Stimulated activated CD4-positive, alpha-beta T cell treated with anti-CD3 and anti-CD28 coated beads, TNF-alpha, amount 100 ng/mL, for 24 hours (primary cell): ENCODE results near the gene GOLGA6L6.
"Not testable (repeated sequence)": the region's sequence is repeated elsewhere in the genome, so short reads cannot be mapped to it uniquely, and the experiment has no call there.

ENCODE experiments used
- DNase-seq, 3 experiments: peaks; one replicate each; pipeline ENCODE4 v3.0.0-alpha.2; 2020; ENCODE audit warnings: low read depth in 3 of 3

Gene GOLGA6L6, protein sequence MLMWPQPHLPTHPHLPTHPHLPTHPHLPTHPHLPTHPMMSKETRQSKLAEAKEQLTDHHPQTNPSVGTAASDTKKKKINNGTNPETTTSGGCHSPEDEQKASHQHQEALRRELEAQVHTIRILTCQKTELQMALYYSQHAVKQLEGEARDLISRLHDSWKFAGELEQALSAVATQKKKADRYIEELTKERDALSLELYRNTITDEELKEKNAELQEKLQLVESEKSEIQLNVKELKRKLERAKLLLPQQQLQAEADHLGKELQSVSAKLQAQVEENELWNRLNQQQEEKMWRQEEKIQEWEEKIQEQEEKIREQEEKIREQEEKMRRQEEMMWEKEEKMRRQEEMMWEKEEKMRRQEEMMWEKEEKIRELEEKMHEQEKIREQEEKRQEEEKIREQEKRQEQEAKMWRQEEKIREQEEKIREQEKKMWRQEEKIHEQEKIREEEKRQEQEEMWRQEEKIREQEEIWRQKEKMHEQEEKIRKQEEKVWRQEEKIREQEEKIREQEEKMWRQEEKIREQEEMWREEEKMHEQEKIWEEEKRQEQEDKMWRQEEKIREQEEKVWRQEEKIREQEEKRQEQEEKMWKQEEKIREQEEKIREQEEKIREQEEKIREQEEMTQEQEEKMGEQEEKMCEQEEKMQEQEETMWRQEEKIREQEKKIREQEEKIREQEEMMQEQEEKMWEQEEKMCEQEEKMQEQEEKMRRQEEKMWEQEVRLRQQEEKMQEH

DNA sequence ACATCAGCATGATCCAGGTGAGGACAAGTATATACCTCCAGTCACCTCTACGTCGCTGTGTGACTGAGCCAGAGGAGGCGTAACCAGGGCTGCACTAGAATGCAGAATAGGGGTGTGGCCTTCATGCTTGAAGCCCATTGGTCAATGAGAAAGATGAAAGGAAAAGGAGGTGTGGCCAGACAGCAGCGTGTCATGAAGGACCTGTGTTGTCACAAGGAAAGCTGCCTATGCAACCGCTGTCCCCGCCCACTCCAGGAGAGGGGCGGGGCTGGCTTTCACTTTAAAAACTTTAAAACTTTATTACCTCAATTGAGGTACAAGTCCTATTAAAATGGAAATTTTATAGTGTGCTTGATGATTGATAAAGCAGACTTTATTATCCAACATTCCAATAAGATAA, at the start of gene GOLGA6L6:
TSS of gene GOLGA6L6 (minus strand) at position 101 of the 400 bp plus-strand sequence. CDS start at position 10, 91 bp downstream.
- not testable (repeated sequence) for DNase-seq

DNA sequence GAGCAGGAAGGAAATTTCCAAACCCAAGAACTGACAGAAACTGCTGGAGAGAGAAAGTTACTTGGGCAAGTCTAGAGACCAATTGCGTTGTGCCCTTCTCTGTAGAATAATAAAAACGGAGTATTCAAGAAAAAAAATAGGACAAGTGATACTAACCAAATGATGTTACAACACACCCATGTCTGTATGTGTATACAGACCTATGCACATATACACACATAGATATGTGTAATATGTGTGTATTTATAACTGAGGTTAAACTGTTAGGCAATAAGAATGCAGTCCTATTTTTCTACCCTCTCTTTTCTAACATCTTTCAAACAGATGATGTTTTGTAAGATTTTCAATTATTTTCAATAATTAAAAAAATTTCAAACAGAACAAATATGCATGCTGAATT, 48.5 kb upstream of the GOLGA6L6 start:
- DNase-seq = not testable (repeated sequence)

DNA sequence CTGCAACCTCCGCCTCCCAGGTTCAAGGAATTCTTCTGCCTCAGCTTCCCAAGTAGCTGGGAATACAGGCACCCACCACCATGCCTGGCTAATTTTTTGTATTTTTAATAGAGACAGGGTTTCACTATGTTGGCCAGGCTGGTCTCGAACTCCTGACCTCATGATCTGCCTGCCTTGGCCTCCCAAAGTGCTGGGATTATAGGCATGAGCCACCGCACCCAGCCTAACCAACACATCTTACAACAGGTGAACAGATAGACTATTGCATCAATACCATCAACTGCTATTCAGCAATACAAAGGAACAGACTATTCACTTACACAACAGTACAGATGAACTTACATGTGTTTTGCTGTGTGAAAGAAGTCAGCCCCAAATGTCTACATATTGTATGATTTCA, 45.2 kb upstream of the GOLGA6L6 start:
- DNase-seq = not testable (repeated sequence)

DNA sequence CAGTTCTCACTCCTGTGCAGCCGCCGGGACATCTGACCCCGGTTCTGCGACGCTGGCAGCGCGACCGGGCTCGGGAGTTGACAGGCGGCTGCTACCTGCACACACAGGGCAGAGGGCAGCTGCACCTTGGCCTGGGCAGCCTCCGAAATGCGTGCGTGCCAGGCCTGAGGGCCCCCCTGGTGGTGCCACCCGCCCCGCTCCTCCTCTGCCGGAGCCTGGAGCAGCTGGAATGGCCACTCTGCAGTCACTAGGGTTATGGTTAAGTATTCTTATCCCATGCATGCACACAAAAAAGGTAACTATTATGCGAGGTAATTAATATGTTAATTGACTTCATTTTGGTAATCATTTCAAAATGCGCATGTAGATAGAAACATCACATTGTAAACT, 41.1 kb upstream of the GOLGA6L6 start:
- DNase-seq = not testable (repeated sequence)

DNA sequence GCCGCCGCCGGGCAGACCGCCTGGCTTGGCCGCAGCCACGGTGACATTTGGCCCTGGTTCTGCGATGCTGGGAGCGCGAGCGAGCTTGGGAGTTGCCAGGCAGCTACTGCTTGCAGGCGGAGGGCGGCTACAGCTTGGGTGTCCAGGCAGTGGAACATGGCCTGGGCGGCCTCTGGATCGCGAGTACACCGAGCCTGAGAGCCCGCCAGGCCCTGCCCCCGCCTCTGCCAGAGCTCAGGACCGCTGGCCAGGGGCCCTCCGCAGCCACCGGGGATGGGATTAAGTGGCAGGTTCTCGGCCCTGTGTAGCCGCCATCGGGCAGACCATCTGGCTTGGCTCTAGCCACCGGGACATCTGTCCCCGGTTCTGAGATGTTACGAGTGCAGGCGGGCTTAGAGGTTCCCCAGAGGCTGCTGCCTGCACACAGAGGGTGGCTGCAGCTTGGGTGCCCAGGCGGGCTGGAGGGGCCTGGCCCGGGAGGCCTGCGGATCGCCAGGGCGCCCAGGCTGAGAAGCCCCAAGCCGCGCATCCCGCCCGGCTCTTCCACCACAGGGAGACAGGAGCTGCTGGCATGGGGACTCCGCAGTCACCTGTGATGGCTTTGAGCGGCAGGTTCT, 40.6 kb upstream of the GOLGA6L6 start:
- not testable (repeated sequence) for DNase-seq

DNA sequence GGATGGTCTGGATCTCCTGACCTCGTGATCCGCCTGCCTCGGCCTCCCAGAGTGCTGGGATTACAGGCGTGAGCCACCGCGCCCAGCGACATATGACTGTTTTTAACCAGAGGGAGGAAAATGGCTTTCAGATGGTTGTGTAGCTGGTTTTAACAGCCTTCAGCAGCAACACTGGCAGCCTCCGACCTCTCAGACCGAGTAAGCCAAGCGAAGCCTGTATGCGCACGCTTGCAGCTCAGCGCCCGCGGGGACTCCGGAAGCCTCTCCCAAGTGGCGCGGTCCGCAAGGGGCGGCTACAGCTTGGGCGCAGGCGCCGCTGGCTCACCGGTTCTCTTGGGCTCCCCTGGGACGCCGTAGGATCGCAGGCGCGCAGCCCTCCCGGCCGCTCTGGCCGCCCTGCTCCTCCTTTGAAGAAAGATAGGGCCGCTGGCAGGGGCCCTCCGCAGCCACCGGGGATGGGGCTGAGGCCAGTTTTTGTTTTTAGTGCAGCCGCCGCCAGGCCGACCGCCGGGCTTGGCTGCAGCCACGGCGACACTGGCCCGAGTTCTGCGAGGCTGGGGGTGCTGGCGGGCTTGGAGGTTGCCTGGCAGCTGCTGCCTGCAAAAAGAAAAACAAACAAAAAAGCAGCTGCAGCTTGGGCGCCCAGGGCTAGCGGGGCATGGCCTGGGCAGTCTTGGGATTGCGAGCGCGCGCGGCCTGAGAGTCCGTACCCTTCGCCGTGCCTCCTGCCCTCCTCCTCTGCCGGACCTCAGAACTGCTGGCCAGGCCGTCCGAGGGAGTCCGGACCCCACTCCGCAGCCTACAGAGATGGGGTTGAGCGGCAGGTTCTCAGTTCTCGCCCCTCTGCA, 39.9 kb upstream of the GOLGA6L6 start:
- DNase-seq = not testable (repeated sequence)

DNA sequence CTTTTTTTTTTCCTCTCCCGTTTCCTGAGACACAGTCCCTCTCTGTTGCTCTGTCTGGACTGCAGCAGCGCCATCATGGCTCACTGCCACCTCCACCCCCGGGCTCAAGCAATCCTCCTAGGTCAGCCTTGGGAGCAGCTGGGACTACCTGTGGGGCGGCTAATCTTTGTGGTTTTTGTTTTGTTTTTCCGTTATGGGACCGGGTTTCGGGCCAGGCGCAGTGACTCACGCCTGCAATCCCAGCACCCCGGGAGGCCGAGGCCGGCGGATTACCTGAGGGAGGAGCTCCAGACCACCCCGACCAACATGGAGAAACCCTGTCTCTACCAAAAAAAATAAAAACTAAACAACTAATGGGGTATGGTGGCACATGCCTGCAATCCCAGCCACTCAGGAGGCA, 38.1 kb upstream of the GOLGA6L6 start:
- not testable (repeated sequence) for DNase-seq

DNA sequence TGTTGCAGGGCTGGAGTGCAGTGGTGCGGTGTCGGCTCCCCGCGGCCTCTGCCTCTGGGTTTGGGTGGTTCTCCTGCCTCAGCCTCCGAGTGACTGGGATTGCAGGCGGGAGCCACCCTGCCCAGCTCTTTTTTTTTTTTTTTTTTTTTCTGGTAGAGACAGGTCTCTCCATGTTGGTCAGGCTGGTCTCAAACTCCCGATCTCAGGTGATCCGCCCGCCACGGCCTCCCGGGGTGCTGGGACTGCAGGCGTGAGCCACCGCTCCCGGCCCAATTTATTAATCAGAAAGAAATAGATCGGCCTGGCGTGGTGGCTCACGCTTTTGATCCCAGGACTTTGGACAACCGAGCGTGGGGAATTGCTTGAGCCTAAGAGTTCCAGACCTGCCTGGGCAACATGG, 9.7 kb upstream of the GOLGA6L6 start:
- DNase-seq = not testable (repeated sequence)

DNA sequence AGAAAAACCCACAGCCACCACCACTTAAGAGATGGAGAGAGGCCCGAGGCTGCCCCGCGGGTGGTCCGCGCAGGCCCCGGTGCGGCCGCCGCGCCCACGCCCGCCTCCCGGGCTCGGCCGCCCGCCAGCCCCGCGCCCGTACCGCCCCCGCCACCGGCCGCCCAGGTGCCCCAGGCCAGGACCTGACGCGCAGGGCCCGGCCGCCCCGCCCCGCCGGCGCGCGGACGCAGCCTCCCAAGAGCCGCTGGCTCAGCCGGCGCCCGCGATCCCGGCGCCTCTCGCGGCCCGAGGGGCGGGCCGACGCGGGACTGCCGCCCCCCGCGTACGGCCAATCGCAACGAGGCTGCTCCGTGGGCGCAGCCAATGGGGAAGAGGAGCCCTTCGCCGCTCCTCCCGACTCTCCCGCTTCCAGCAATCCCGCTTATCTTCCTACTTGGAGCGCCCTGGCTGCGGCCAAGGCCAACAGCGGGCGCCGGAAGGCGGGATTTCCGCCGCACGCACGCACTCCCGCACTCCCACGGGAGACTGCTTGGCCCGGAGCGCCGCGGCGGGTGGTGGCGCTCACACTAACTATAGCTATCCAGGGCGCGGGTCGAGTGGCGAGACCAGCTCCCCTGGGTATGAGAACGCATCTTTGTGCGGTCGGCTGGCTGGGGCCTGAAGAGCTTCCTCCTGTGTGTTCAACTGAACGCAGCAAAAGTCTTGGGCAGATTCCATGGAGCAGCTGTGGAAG, 35.5 kb downstream of the GOLGA6L6 start:
- peak in 1 of 3 experiments; percentile 7 for DNase-seq

DNA sequence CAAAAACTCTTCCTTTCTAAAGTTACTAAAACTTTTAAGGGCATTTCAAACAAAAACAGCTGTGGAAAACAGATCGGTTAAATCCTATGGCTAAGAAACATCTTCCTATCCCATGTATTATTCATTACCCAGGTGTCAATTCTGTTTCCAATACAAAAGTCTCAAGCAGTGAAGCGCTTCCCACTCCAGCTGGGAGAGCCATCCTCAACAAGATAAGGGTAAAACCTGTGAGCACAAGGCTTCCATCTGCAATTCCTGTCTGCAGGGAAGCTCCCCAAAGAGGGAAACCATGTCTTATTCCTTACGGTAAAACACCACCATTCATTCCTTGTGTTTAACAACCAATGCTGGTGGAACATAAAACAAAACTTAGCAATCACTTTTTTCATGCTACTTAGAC, 38.8 kb downstream of the GOLGA6L6 start:
- not testable (repeated sequence) for DNase-seq

DNA sequence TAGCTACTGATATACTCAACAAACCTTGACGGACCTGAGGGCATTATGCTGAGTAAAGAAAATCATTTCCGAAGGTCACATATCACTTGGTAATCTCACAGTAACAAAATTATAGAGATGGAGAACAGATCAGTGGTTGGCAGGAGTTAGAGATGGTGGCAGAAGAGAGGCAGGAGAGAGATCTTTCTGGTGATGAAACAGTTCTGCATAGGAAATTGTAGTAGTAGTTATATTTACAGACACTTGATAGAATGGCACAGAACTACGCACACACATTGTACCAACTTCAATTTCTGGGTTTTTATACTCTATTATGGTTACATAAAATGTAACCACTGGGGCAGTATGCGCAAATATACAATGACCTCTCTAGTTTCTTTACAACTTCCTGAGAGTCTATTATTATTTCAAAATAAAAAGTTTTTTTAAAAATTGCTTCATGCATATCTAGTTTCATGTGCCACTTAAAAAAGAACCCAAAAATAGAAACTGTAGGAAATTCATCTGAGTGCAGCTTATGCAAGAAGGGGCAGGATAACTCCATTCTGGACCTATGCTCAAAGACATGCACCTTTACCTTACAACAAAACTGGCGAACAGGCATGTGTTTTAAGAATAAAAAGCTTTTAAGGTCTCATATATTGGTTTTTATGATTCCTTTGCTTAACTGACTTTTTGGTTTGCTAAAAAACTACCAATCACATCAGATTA, 39.9 kb downstream of the GOLGA6L6 start:
- not testable (repeated sequence) for DNase-seq

DNA sequence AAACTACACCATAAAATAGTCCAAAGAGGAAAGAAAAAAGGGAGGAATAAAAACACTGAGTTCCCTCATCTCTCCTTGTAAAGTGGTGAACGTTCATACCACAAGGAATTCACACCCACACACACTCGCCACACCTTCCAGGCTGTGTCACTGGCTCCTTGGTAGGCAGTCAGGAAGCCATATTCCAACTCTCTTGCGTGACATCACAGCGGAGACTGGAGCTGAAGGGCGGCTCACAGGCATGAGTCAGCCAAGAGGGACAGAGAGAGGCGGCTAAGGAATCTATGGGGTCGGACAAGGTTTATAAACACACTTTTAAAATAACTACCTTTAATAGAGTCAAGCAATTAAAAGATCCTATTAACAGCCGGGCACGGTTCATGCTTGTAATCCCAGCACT, 43.8 kb downstream of the GOLGA6L6 start:
- DNase-seq = not testable (repeated sequence)

DNA sequence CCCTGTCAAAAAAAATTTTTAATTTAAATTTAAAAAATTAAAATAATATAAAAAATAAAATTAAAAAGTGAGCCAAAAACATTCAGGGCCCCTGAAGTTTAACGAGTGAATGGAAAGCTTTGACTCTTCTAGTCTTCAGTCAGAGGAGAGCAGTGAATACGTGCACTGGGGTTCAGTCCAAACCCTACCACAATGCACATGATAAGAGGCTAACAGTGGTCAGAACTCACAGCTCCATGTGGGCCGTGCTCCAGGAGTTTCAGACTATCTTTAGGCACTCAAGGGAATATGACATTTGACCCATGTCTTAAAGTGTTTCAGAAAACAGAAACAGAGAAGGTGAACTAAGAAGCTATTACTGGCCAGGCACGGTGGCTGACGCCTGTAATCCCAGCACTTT, 48.6 kb downstream of the GOLGA6L6 start:
- DNase-seq = not testable (repeated sequence)

DNA sequence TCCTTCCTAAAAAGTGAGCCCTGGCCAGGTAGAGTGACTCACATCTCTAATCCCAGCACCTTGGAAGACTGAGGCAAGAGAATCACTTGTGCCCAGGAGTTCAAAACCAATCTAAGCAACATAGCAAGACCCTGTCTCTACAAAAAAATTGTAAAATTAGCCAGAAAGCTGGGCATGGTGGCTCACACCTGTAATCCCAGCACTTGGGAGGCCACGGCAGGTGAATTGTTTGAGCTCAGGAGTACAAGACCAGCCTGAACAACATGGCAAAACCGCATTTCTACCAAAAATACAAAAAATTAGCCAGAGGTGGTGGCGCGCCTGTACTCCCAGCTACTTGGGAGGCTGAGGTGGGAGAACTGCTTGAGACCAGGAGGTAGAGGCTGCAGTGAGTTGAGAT, 49.0 kb downstream of the GOLGA6L6 start:
- DNase-seq = not testable (repeated sequence)

DNA sequence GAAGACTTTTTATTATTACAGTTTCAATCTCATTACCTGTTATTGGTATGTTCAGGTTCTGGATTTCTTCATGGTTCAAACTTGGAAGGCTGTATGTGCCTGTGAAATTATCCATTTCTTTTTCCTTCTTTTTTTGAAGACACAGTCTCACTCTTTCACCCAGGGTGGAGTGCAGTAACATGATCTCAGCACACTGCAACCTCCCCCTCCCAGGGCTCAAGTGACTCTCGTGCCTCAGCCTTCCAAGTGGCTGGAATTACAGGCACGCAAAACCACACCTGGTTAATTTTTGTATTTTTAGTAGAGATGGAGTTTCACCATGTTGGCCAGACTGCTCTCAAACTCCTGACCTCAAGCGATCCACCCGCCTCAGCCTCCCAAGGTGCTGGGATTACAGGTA, 52.3 kb downstream of the GOLGA6L6 start:
- not testable (repeated sequence) for DNase-seq
